Activated naive CD4-positive, alpha-beta T cell treated with anti-CD3 and anti-CD28 coated beads, Interleukin-2, amount 10 ng/mL, durations not matched to agents 7 days and 5 days (primary cell): ENCODE measurements around the gene CLASRP.
"Not testable (repeated sequence)": the region's sequence is repeated elsewhere in the genome, so short reads cannot be mapped to it uniquely, and the experiment has no call there.

Experiments
- CTCF ChIA-PET: fragments of 350-600 bp; sonication (Branson Sonifier 250); formaldehyde crosslinking; loops from one replicate; lab custom pipeline; 2021; ENCODE audit warnings: antibody characterized with exemption; lab: Charles Lee
- DNase-seq: peaks from one replicate; pipeline ENCODE4 v3.0.0-alpha.2; 2020
- H3K27ac Mint-ChIP-seq: one replicate; pipeline ENCODE4 v1.8.0; 2021; ENCODE audit warnings: mild to moderate bottlenecking, moderate library complexity, mixed read lengths
- H3K27me3 Mint-ChIP-seq: one replicate; pipeline ENCODE4 v1.8.0; 2021; ENCODE audit warnings: mild to moderate bottlenecking, mixed read lengths
- H3K36me3 Mint-ChIP-seq: one replicate; pipeline ENCODE4 v1.8.0; 2021; ENCODE audit warnings: mixed read lengths
- H3K4me1 Mint-ChIP-seq: one replicate; pipeline ENCODE4 v1.8.0; 2021; ENCODE audit warnings: mixed read lengths
- H3K4me3 Mint-ChIP-seq: one replicate; pipeline ENCODE4 v1.8.0; 2021; ENCODE audit warnings: mild to moderate bottlenecking, moderate library complexity, mixed read lengths
- H3K9me3 Mint-ChIP-seq: one replicate; pipeline ENCODE4 v1.8.0; 2021; ENCODE audit warnings: mixed read lengths

The CLASRP gene

DNA sequence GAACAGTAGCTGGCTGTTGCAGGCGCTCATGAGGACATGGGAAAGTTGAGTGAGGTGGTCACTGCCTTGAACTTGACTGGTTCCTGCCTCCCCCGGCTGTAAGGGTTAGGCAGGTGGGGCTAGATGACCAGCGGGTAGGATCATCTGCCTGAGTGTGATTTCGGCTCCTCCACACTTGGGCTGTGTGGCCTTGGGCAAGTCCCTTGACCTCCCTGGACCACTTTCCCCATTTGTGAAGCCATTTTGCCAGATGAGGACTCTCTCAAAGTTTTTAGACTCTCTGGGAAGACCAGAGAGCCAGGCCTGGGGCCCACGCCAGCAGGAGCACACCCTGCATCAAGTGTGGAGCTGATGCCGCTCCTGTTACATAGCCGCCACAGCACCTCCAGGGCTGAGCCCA, 63.6 kb downstream of the CLASRP start:
- Mint-ChIP-seq H3K27ac (no peak overlapping the region), H3K4me1 (peaks cover 49% of the 10 kb centered on the region), H3K4me3 (no peak overlapping the region), H3K27me3 (no peaks in the 10 kb centered on the region), H3K9me3 (no peaks in the 10 kb centered on the region), H3K36me3 (no peaks in the 10 kb centered on the region)
- DNase-seq = no peak
- CTCF ChIA-PET = interaction anchor here (1.1 to 1.2 kb wide), 2 partner anchors 11 to 23 kb away, joined by 4 read pairs; no protein-coding TSS in a partner anchor

DNA sequence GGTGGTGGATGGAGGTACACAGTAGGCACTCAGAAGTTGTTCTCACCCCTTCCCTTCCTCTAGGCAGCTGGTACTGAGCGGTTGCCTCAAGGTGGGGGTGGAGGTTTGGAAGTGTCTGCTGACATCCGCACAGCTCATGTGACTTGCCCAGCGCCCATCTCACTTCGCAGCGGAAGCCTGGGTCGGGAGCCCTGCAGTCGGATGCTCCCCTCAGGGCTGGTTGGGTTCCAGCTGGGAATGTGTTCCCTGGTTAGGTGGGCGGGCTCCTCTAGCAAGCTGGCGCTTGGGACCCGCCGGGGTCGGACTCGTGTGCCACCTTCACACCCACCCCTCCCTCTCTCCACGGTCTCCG, 64.3 kb downstream of the CLASRP start:
- CTCF ChIA-PET = interaction anchor here (0.6 to 1.8 kb wide), 6 partner anchors 9 to 84 kb away, joined by 3 to 9 read pairs (median 4); no protein-coding TSS in a partner anchor
- Mint-ChIP-seq H3K27ac (peak overlapping the region; percentile 42), H3K4me1 (peaks cover 46% of the 10 kb centered on the region)

DNA sequence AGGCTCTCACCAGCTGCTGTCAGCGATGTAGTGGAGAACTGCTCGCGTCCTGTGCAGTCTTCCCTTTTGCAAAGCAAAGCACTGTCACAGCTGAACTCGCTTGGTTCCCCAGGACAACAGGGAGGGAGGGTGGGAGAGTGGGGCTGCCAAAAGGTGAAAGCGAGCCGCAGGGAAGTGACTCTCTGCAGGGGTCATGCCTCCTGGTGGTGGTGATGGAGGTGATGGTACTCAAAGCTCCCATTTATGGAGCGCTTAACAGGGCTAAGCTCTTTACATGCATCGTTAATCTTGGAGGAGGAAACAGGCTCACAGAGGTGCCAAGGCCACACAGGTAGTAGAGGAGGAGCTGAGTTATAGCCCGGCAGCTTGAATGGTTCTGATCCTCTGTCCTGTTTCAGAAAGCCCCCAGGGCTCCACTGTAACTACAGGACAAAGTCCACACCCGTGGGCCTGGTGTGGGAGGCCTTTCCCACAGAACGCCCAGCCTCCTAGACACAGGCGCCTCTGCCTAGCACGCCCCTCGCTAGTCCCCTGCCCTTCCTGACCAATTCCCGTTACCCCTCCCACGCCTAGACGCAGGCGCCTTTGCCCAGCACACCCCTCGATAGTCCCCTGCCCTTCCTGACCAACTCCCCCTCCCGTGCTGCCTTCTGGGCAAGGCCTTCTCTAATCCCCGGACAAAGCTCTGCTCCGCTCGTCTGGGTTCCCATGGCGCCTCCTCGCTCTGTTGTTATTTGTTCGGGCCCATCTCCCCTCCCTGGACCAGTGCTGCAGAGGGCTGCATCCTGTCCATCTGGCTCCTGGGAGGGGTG, 64.9 kb downstream of the CLASRP start:
- Mint-ChIP-seq H3K27ac (peak overlapping the region; percentile 58), H3K9me3 (no peaks in the 10 kb centered on the region), H3K36me3 (no peaks in the 10 kb centered on the region), H3K4me3 (peak overlapping the region; percentile 46), H3K4me1 (peaks cover 40% of the 10 kb centered on the region), H3K27me3 (no peaks in the 10 kb centered on the region)
- DNase-seq = no peak
- CTCF ChIA-PET = interaction anchor here (0.6 to 1.8 kb wide), 6 partner anchors 9 to 84 kb away, joined by 3 to 9 read pairs (median 4); no protein-coding TSS in a partner anchor

More for the DNA sequence above, 64.3 kb downstream of the CLASRP start:
- Mint-ChIP-seq H3K4me3 (peak overlapping the region; percentile 46), H3K9me3 (no peaks in the 10 kb centered on the region), H3K36me3 (no peaks in the 10 kb centered on the region), H3K27me3 (no peaks in the 10 kb centered on the region)
- DNase-seq = peak; percentile 70

DNA sequence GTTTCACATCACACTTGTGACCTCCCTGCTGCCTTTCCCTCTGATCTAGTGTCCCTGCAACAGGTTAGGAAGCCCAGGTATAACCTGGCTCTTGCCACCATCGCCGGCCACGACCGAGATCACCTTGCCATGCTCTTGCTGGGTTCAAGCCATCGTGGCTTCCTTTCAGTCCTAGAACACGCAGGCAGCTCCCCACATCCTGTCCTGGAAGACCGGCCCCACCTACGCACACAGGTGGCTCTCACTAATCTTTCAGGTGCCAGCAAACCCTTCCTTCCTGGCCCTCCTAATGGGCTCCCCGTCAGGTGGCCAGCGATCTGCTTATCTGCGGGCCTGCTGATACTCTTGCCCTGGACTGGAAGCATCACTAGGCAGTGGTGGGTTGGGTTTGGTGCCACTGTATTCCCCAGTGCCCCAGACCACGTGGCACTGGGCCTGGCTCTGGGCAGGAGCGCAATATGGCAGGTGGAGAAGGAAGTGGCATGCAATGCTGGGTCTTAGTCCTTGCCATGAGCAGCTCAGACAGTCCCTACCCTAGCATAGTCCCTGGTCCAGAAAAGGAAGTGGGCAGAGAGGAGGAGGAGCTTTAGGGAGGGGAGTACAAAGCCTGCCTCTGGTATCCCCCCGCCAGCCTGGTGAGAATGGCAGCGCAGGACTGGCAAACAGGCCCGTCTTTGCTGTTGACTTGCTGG, 66.0 kb downstream of the CLASRP start:
- peak overlapping the region; percentile 76 for H3K27ac Mint-ChIP-seq
- H3K4me1 Mint-ChIP-seq = peaks cover 36% of the 10 kb centered on the region
- peak; percentile 38 for DNase-seq
- no peaks in the 10 kb centered on the region for H3K36me3 Mint-ChIP-seq
- H3K9me3 Mint-ChIP-seq = no peaks in the 10 kb centered on the region
- CTCF ChIA-PET = interaction anchor here (1.8 kb wide), 1 partner anchor 83 kb away, joined by 9 read pairs; no protein-coding TSS in a partner anchor
- H3K4me3 Mint-ChIP-seq = peak overlapping the region; percentile 16
- no peaks in the 10 kb centered on the region for H3K27me3 Mint-ChIP-seq

- CTCF ChIA-PET, H3K27ac Mint-ChIP-seq, H3K27me3 Mint-ChIP-seq, H3K4me3 Mint-ChIP-seq, DNase-seq, H3K9me3 Mint-ChIP-seq, H3K36me3 Mint-ChIP-seq: not testable (repeated sequence)
- peaks cover 33% of the 10 kb centered on the region for H3K4me1 Mint-ChIP-seq
Observed at GRCh38 chr19:45106363-45106762, 67.5 kb downstream of the CLASRP start.

DNA sequence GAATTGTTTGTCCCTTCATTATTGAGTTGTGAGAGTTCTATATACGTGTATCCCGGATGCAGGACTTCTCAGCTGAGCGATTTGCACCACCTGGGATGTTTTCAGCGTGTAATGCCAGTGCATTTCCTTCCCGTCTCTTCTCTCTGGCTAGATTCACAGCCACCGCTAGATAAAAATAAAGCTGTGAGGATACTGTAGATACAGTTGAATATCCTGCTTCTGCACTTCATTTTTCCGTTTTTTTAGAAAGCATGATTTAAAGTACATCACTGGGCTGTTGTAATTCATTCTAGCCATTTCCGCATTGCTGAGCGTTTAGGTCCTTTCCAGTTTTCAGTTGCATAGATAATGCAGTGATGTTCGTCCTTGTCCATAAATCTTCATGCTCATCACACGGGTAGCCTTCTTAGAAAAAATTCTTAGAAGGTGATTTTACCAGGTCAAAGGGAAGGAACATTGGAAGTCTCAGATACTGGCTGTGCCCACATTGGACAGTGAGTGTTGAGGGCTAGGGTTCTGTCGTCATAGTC, 68.8 kb downstream of the CLASRP start:
- no peak for DNase-seq
- no peaks in the 10 kb centered on the region for H3K27me3 Mint-ChIP-seq
- CTCF ChIA-PET = interaction anchor here (1.0 kb wide), 1 partner anchor 79 kb away, joined by 3 read pairs; no protein-coding TSS in a partner anchor
- H3K4me3 Mint-ChIP-seq = no peak overlapping the region
- H3K9me3 Mint-ChIP-seq = no peaks in the 10 kb centered on the region
- H3K27ac Mint-ChIP-seq = no peak overlapping the region
- H3K4me1 Mint-ChIP-seq = peaks cover 28% of the 10 kb centered on the region
- H3K36me3 Mint-ChIP-seq = no peaks in the 10 kb centered on the region

DNA sequence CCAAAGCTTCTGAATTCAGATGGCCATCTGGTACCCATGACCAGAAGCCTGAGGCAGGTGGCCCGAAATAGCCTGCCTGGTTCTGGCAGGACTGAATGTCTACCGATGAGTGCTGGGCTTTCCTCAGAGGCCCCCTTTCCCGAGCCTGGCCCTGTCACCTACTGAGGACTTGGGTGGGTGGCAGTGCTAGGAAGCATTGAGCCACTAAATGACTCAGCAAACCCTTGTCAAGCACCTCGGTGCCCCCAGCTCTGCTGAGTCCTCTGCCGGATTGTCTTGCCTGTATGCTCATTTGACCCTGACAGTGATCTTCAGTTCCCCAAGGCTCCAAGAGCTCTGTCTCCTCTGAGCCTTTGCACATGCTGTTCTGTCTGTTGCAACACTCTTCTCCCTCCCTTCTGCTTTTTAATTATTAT, 72.0 kb downstream of the CLASRP start:
- Mint-ChIP-seq H3K27me3 (no peaks in the 10 kb centered on the region), H3K4me1 (peaks cover 9% of the 10 kb centered on the region), H3K9me3 (no peaks in the 10 kb centered on the region), H3K36me3 (no peaks in the 10 kb centered on the region), H3K27ac (no peak overlapping the region), H3K4me3 (no peak overlapping the region)
- CTCF ChIA-PET = interaction anchor here (0.7 kb wide), 1 partner anchor 18 kb away, joined by 3 read pairs; no protein-coding TSS in a partner anchor
- DNase-seq = no peak

DNA sequence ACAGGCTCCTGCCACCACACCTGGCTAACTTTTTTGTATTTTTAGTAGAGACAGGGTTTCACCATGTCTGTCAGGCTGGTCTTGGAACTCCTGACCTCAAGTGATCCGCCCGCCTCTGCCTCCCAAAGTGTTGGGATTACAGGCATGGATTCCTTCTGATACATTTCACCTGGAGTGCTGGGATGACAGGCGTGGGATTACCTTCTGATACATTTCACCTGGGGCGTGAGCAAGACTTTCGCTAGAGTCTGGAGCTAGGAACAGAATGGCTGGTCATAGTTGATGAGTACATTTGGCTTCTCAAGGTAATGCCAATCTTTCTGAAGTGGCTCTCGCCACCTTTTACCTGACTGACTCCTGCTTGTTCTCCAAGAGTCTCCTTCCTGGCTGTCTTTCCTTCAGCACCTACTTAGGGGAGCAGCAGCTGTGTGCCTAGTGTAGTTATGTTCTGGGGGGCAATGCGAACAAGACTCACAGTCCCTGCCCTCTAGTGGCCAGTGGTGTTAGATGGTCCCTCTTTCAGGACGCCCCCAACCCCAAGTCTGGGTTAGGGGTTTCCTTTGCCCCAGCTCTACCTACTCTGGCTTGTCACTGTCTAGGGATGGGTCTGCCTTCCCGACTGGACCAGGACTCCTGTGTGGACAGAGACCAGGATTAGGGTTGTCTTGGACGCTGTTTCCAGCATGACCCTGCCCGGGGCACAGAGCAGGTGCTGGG, 73.4 kb downstream of the CLASRP start:
- peaks cover 23% of the 10 kb centered on the region for H3K4me1 Mint-ChIP-seq
- no peaks in the 10 kb centered on the region for H3K36me3 Mint-ChIP-seq
- H3K9me3 Mint-ChIP-seq = no peaks in the 10 kb centered on the region
- no peak overlapping the region for H3K4me3 Mint-ChIP-seq
- CTCF ChIA-PET = interaction anchor here (1.2 to 1.7 kb wide), 2 partner anchors 9 to 13 kb away, joined by 5 read pairs; no protein-coding TSS in a partner anchor
- DNase-seq = no peak
- no peak overlapping the region for H3K27ac Mint-ChIP-seq
- no peaks in the 10 kb centered on the region for H3K27me3 Mint-ChIP-seq

DNA sequence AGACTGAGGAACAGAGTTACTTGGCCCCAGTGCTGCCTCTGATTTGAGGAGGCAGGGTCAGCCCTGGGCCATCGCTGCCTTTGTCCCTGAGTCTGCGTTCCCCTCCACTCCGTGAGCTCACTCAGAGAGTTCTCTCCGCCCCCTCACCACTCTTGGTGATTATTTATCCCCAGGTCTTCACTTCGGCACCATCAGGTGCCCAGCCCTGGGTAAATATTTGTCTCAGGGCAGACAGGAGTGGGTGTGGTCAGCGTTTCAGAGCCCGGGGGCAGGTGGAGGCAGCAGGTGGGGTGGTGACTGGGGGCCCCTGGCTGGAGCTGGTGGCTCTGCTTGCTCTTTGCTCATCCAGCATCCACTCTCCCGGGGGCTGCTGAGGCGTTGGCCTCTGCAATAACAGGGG, 74.8 kb downstream of the CLASRP start:
- Mint-ChIP-seq H3K4me3 (no peak overlapping the region), H3K36me3 (no peaks in the 10 kb centered on the region), H3K9me3 (no peaks in the 10 kb centered on the region), H3K4me1 (peaks cover 35% of the 10 kb centered on the region), H3K27me3 (no peaks in the 10 kb centered on the region), H3K27ac (no peak overlapping the region)
- CTCF ChIA-PET = interaction anchor here (1.2 kb wide), 1 partner anchor 12 kb away, joined by 5 read pairs; no protein-coding TSS in a partner anchor
- no peak for DNase-seq

DNA sequence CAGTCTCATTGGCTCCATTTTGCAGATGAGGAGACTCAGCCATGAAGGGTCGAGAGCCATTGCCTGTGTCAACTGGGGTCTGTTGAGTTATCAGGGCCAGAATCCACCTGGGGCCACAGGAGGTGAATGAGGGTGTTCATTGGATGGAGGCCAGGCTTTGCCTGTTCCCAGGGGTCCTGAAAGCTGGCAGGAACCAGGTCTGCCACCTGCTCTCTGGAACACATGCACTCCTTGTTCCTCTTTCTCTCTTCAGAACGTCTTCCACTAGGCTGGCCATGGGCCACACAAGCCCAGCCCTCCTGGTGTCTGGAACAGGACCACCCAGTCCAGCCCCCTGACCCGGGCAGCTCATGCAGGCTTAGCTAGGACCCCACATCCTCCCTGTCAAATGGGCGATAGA, 75.3 kb downstream of the CLASRP start:
- Mint-ChIP-seq H3K27me3 (no peaks in the 10 kb centered on the region), H3K4me1 (peaks cover 40% of the 10 kb centered on the region), H3K9me3 (no peaks in the 10 kb centered on the region), H3K4me3 (no peak overlapping the region), H3K36me3 (no peaks in the 10 kb centered on the region), H3K27ac (no peak overlapping the region)
- no peak for DNase-seq
- CTCF ChIA-PET = no interaction called here

DNA sequence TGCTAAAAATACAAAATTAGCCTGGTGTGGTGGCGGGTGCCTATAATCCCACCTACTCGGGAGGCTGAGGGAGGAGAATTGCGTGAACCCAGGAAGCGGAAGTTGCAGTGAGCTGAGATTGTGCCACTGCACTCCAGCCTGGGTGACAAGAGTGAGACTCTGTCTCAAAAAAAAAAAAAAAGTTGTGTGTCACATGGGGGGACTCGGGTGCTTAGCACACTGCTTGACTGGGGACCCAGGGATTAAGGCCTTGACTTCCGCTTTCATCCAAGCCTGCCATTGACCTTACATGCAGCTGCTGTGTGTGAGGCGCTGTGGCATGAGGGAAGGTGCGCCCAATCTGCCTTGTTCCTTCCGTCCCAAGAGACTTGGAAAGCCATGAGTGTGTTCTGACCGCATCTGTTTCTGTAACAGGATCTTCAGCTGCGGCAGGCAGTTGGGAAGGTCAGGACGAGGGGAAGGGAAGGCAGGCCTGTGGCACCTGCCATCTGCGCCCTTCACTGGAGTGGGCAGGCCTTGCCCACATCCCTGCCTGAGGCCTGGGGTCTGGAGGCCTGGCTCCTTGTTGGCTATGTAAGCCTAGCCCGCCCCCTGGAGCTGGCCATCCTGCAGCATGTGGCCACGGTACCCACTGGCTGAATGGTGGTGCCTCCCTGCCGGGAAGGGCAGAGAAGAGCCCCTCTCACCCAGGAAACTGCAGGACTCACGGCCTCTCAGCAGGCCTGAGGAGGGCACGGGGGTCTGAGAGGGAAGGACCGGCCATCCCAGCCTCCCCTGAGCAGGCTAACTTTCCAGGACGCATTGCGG, 77.2 kb downstream of the CLASRP start:
- Mint-ChIP-seq H3K4me1 (peaks cover 56% of the 10 kb centered on the region), H3K27ac (no peak overlapping the region), H3K36me3 (no peaks in the 10 kb centered on the region), H3K4me3 (no peak overlapping the region), H3K27me3 (no peaks in the 10 kb centered on the region), H3K9me3 (no peaks in the 10 kb centered on the region)
- no peak for DNase-seq
- CTCF ChIA-PET = interaction anchor here (1.2 kb wide), 1 partner anchor 9 kb away, joined by 4 read pairs; no protein-coding TSS in a partner anchor

DNA sequence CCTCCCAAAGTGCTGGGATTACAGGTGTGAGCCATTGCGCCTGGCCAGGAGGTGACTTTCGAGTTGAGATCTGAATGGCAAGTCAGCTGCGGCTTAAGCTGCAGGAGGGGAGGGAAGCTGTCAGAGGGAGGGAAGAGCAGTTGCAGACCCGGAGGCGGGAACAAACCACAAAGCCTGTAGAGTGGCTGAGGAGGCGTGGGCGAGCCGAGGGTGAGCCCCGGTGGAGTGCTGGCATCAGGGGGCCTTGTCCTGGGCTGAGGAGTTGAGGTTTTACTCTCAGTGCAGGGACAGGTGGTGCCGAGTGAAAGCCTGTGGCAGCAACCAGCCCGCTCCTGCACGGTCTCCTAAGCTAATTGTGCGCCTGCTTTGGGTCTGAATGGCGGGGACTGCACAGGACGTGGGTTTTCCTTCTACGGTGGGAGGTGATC, 78.3 kb downstream of the CLASRP start:
- no peaks in the 10 kb centered on the region for H3K36me3 Mint-ChIP-seq

DNA sequence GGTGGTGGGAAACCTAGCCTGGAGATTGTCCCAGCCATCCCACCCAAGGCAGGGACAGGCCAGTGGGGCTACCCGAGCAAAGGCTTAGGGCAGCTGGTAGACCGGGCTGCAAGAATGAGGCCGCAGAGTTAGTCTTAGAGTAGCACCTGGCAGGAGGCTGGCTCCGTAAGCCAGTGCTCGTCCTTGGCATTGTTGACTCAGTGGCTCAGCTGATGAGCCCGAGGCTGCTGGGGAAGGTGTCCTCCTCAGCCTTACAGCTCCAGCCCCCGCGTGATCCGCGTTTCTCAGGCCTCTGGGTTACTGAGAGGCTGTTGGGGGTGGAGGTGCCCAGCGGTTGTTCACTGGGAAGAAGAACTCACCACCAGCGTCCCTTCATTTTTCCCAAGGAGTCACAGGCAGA, 78.8 kb downstream of the CLASRP start:
- Mint-ChIP-seq H3K9me3 (no peaks in the 10 kb centered on the region), H3K27me3 (no peaks in the 10 kb centered on the region), H3K4me1 (peaks cover 69% of the 10 kb centered on the region), H3K36me3 (no peaks in the 10 kb centered on the region), H3K4me3 (no peak overlapping the region), H3K27ac (peak overlapping the region; percentile 58)
- CTCF ChIA-PET = interaction anchor here (1.2 to 1.3 kb wide), 2 partner anchors 8 to 31 kb away, joined by 4 read pairs; no protein-coding TSS in a partner anchor
- DNase-seq = no peak

More for the DNA sequence above, 78.3 kb downstream of the CLASRP start:
- Mint-ChIP-seq H3K4me1 (peaks cover 66% of the 10 kb centered on the region), H3K4me3 (no peak overlapping the region), H3K9me3 (no peaks in the 10 kb centered on the region), H3K27ac (peak overlapping the region; percentile 82), H3K27me3 (no peaks in the 10 kb centered on the region)
- CTCF ChIA-PET = interaction anchor here (1.2 kb wide), 1 partner anchor 8 kb away, joined by 4 read pairs; no protein-coding TSS in a partner anchor
- peak; percentile 62 for DNase-seq
